Panc1 (cell line): ENCODE results near the gene ZNF879.

ENCODE experiments used
- CTCF ChIP-seq: fragments of 450-650 bp; IDR thresholded peaks from 2 replicates; pipeline ENCODE4 v1.5.1; 2017; ENCODE audit warnings: mild to moderate bottlenecking
- POLR2AphosphoS5 ChIP-seq: IDR thresholded peaks from 2 replicates; pipeline ENCODE4 v1.6.1; 2012; ENCODE audit warnings: mild to moderate bottlenecking, low read depth, low read length, moderate library complexity
- REST ChIP-seq, 2 experiments: IDR thresholded peaks; 2 replicates each; pipeline ENCODE4 v1.6.1; 2011 to 2012; ENCODE audit warnings: low read depth in 2 of 2, control low read depth in 1 of 2, low read length in 1 of 2, mild to moderate bottlenecking in 1 of 2, moderate library complexity in 1 of 2; ENCODE audit not compliant: insufficient read depth in 1 of 2
- SIN3A ChIP-seq: IDR thresholded peaks from 2 replicates; pipeline ENCODE4 v1.6.1; 2012; ENCODE audit warnings: low read depth, mild to moderate bottlenecking, low read length, moderate library complexity, borderline replicate concordance; ENCODE audit not compliant: insufficient read depth

DNA sequence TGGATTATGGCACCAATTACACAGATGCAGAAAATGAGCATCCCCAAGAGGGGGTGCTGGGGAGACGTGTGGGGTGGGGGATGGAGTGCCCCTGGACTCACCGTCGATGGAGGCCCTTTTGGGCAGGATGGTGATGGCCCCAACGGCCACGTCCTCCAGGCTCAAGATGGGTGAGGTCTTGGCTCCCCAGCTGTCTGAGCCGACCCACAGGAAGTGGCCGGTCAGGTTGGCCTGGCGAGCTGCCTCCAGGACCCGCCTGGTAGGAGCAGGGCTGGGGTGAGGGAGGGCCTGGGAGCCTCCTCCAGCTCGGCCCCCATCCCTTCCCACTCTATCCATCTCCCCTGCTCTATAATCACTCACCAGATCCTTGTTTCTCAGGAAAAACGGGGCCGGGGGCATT, 33.1 kb upstream of the ZNF879 start:
- no peak for TF ChIP-seq POLR2AphosphoS5
- TF ChIP-seq CTCF, result no peak
- no peak for TF ChIP-seq REST (IDR thresholded peaks at IDR 0.05; ENCODE audit: insufficient read depth in 1 of 2, low read depth in 2 of 2, low read length in 1 of 2)
- TF ChIP-seq SIN3A, result no peak
